Muscle layer of duodenum (tissue), 2 donors: ENCODE measurements around the gene DLG5.
A peak's percentile ranks its signal among the peaks of the same experiment; 100 is the strongest.

Experiments
- H3K27ac ChIP-seq: one replicate; pipeline ENCODE4 v1.7.0; 2013; ENCODE audit warnings: mild to moderate bottlenecking, low read length
- H3K27me3 ChIP-seq: one replicate; pipeline ENCODE4 v1.7.0; 2013; ENCODE audit warnings: low read depth, mild to moderate bottlenecking, control low read depth, low read length
- H3K36me3 ChIP-seq, 2 donors: one replicate each; pipeline ENCODE4 v1.7.0; 2013; ENCODE audit warnings: low read length in 2 of 2, control low read depth in 1 of 2, mild to moderate bottlenecking in 1 of 2; ENCODE audit not compliant: insufficient read depth in 2 of 2, control insufficient read depth in 1 of 2
- H3K4me1 ChIP-seq, 2 donors: one replicate each; pipeline ENCODE4 v1.7.0; 2013; ENCODE audit warnings: low read length in 2 of 2, mild to moderate bottlenecking in 2 of 2, control low read depth in 1 of 2, moderate library complexity in 1 of 2; ENCODE audit not compliant: insufficient read depth in 2 of 2, control insufficient read depth in 1 of 2
- H3K4me3 ChIP-seq, 2 donors: one replicate each; pipeline ENCODE4 v1.7.0; 2013; ENCODE audit warnings: low read length in 2 of 2, low read depth in 1 of 2, mild to moderate bottlenecking in 1 of 2
- H3K9me3 ChIP-seq, 2 donors: one replicate each; pipeline ENCODE4 v1.7.0; 2013; ENCODE audit warnings: low read length in 2 of 2, control low read depth in 1 of 2, mild to moderate bottlenecking in 1 of 2; ENCODE audit not compliant: control insufficient read depth in 1 of 2
- donor health status: healthy.

DLG5 gene

GRCh38 chr10:77873536-77874380 is 52.8 kb downstream of the DLG5 start:
- Histone ChIP-seq H3K4me1 (peaks cover 0 to 41% of the 10 kb centered on the region in 2 donors), H3K27me3 (no peaks in the 10 kb centered on the region), H3K9me3 (no peaks in the 10 kb centered on the region), H3K27ac (peak overlapping the region; percentile 58), H3K4me3 (no peak overlapping the region), H3K36me3 (no peaks in the 10 kb centered on the region)

DNA sequence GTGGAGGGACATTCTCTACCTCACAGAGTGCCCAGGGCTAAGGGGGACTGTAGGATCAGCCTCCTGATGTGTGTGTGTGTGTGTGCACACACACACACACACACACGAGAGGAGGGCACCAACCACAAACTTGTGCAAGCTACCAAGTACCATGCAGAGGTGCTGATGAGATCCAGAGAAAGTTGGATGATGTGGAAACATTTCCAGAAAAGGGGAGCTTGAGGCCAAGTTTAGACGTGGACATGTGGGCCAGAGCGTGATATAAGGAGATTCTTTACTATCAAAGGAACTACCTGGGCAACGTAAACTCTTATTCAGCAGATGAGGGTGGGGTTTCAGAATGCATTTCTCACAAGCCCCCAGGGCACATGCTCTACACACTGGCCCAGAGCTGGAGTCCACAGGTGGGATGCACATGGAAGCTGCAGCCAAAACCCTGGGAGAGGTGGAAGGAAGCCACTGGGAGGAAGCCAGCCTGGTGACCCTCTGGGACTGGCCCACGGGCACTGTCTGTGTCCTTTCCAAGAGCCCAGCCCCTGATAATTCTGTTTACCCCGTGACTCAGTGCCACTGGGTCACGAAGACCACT is 53.5 kb downstream of the DLG5 start:
- peaks cover 0 to 34% of the 10 kb centered on the region in 2 donors for H3K4me1 ChIP-seq
- peaks cover 0 to 4% of the 10 kb centered on the region in 2 donors for H3K36me3 ChIP-seq
- no peak overlapping the region for H3K4me3 ChIP-seq
- H3K27ac ChIP-seq = peak overlapping the region; percentile 64
- H3K27me3 ChIP-seq = no peaks in the 10 kb centered on the region
- H3K9me3 ChIP-seq = no peaks in the 10 kb centered on the region

- Histone ChIP-seq H3K9me3 (no peaks in the 10 kb centered on the region), H3K36me3 (peaks cover 2 to 10% of the 10 kb centered on the region in 2 donors), H3K27me3 (no peaks in the 10 kb centered on the region), H3K4me1 (peaks cover 0 to 27% of the 10 kb centered on the region in 2 donors), H3K4me3 (no peak overlapping the region), H3K27ac (peak overlapping the region; percentile 64)
These were observed 54.2 kb downstream of the DLG5 start for GRCh38 chr10:77872151-77872946.

GRCh38 chr10:77869626-77870420 is 56.7 kb downstream of the DLG5 start:
- Histone ChIP-seq H3K36me3 (peaks cover 11 to 17% of the 10 kb centered on the region in 2 donors), H3K4me3 (no peak overlapping the region), H3K4me1 (peaks cover 0 to 33% of the 10 kb centered on the region in 2 donors), H3K27me3 (no peaks in the 10 kb centered on the region), H3K27ac (peak overlapping the region; percentile 48), H3K9me3 (no peaks in the 10 kb centered on the region)

DNA sequence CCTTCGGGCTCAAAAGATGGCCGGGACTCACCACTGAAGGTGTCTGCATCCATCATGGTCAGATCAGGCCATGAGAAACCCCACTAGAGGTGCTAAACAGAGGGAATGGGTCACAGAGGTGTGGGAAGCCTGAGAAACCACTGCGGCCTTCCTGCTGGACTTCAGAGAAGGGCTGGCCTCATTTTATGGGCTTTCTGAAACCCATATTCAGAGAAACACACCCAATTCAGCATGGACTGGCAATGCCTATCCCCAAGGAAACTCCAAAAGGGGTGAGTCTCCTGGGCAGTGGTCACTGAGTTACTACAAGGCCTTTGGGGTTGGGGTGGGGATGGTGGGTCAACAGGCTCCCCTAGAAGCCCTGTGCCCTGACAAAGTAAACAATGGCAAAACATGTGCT is 58.0 kb downstream of the DLG5 start:
- Histone ChIP-seq H3K27ac (no peak overlapping the region), H3K9me3 (no peaks in the 10 kb centered on the region), H3K27me3 (no peaks in the 10 kb centered on the region)

GRCh38 chr10:77867124-77867719 is 59.3 kb downstream of the DLG5 start:
- H3K4me1 ChIP-seq = peaks cover 0 to 13% of the 10 kb centered on the region in 2 donors
- H3K27ac ChIP-seq = no peak overlapping the region
- H3K27me3 ChIP-seq = no peaks in the 10 kb centered on the region
- no peaks in the 10 kb centered on the region for H3K9me3 ChIP-seq
- H3K36me3 ChIP-seq = peaks cover 11 to 17% of the 10 kb centered on the region in 2 donors
- no peak overlapping the region for H3K4me3 ChIP-seq

More for the DNA sequence above, 58.0 kb downstream of the DLG5 start:
- H3K36me3 ChIP-seq = peaks cover 11 to 17% of the 10 kb centered on the region in 2 donors
- peaks cover 0 to 24% of the 10 kb centered on the region in 2 donors for H3K4me1 ChIP-seq
- H3K4me3 ChIP-seq = no peak overlapping the region

GRCh38 chr10:77866598-77866997 is 60.0 kb downstream of the DLG5 start:
- peaks cover 0 to 12% of the 10 kb centered on the region in 2 donors for H3K4me1 ChIP-seq
- H3K4me3 ChIP-seq = no peak overlapping the region
- H3K27me3 ChIP-seq = no peaks in the 10 kb centered on the region
- peaks cover 11 to 17% of the 10 kb centered on the region in 2 donors for H3K36me3 ChIP-seq
- H3K9me3 ChIP-seq = no peaks in the 10 kb centered on the region
- H3K27ac ChIP-seq = no peak overlapping the region

DNA sequence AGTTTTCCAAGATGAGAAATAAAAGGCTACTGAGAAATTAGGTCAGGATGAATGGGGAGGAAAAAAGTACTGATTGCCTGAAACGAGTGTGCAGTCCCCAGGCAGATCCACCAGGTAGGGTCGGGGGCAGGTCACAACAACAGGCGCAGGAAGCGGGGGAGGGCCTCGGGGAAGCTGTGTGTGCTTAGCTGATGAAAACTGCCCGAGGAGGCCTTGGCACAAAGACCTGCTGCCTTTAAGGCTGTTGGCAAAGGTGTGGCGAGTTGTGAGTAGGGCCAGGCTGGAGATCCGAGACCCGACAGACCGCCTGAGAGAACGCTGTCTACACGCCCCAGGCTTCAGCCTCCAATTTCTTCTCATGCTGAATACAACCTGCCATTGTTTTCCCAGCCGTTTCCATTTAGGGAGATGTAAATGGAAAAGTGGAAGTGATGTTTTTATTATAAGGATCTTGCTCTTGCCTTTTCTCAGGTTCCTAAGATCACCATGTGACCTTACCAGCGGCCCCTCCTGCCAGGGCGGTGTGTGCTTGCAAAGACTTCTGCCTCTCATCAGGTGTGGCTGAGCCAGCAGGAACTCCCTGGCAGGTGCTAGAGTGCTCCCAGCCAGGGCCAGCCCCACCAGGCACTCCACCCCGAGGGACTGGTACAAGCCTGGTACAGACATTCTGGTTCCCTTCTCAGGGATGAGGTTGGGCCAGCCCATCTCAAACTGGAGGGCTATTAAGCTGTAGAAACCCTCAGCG is 60.8 kb downstream of the DLG5 start:
- Histone ChIP-seq H3K36me3 (peaks cover 11 to 17% of the 10 kb centered on the region in 2 donors), H3K9me3 (no peaks in the 10 kb centered on the region), H3K27ac (no peak overlapping the region), H3K27me3 (no peaks in the 10 kb centered on the region), H3K4me1 (peaks cover 0 to 13% of the 10 kb centered on the region in 2 donors), H3K4me3 (no peak overlapping the region)

GRCh38 chr10:77864151-77864851 is 62.3 kb downstream of the DLG5 start:
- peaks cover 17 to 18% of the 10 kb centered on the region in 2 donors for H3K36me3 ChIP-seq
- peaks cover 0 to 13% of the 10 kb centered on the region in 2 donors for H3K4me1 ChIP-seq
- no peak overlapping the region for H3K4me3 ChIP-seq
- no peak overlapping the region for H3K27ac ChIP-seq
- no peaks in the 10 kb centered on the region for H3K27me3 ChIP-seq
- H3K9me3 ChIP-seq = no peaks in the 10 kb centered on the region
